Measurements from ENCODE around the gene HNRNPAB. TPM values are rescaled to one million over a fixed set of nuclear protein-coding genes. Genes with fewer than 3 reads are reported as not detected.

HNRNPAB gene
- total RNA-seq, 1 donor from 2014 or later, result 199 TPM

DNA sequence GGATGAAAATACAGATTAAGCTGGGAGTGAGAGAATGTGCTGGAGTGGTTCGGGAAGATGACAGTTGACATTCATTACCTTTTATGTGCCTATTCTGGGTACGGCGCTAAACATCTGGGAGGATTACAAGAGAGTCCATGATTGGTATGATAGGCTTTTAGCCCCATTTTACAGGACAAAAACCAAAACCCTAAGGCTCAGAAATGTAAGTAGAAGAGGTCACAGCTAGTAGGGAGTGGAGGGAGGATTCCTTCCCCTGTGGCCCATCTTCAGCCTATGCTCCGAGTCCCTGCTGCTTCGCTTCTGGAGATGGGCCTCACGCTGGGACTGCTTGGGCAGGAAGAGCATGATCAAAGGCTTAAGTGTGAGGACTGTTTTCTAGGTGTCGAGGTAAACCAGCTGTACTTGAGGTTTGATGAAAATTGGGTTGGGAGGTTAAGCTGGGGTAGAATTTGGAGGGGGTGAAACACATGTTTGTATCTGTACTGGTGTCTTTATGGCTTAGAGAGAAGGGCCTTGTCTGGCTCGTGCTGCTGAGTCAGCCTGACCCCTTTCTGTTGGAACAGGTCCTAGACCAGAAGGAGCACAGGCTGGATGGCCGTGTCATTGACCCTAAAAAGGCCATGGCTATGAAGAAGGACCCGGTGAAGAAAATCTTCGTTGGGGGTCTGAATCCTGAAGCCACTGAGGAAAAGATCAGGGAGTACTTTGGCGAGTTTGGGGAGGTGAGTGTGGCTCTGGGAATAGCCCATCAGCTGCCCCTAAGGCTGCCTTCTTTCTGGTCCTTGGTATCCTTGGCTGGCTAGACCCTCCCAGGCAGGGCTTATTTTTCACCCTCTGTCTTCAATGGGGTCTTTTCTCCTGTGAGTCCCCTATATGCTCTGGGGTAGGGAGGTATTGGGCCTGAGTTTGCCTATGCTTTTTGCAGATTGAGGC, 2.1 kb downstream of the HNRNPAB start:
- DNase-seq (ENCODE audit: low read depth), result no peak
- peak overlapping the region; percentile 72 for H3K27ac ChIP-seq (ENCODE audit: low read depth, low read length)
- H4K20me1 ChIP-seq (ENCODE audit: insufficient read depth, low read length), result peaks cover 63% of the 10 kb centered on the region
- H3K4me3 Mint-ChIP-seq (ENCODE audit: unreplicated experiment), result peak overlapping the region; percentile 85
- no peak overlapping the region for H2AFZ ChIP-seq (ENCODE audit: low read depth, low read length)
- H3K4me2 ChIP-seq (ENCODE audit: low read length), result peak overlapping the region; percentile 98
- peaks cover 54% of the 10 kb centered on the region for H3K36me3 ChIP-seq (ENCODE audit: insufficient read depth, low read length)
- H3K4me3 ChIP-seq (ENCODE audit: insufficient read depth, low read depth, low read length), result peak overlapping the region; percentile 100
- no peaks in the 10 kb centered on the region for H3K9me3 ChIP-seq (ENCODE audit: insufficient read depth, low read depth, low read length)
- H3K27ac Mint-ChIP-seq (ENCODE audit: unreplicated experiment), result peak overlapping the region; percentile 8
- H3K79me2 ChIP-seq (ENCODE audit: insufficient read depth, low read length), result peaks cover 70% of the 10 kb centered on the region
- peaks cover 27% of the 10 kb centered on the region for H3K4me1 Mint-ChIP-seq (ENCODE audit: low read depth, unreplicated experiment)
- H3K9ac ChIP-seq (ENCODE audit: low read length), result peak overlapping the region; percentile 90
- TF ChIP-seq CTCF (IDR thresholded peaks at IDR 0.05; ENCODE audit: insufficient read depth, low read depth, low read length) (no peak), EZH2 (IDR thresholded peaks at IDR 0.05; ENCODE audit: insufficient read depth, low read length) (no peak)
- no peak for FAIRE-seq
- H3K9me3 Mint-ChIP-seq (ENCODE audit: unreplicated experiment), result peaks cover 2% of the 10 kb centered on the region
- no peaks in the 10 kb centered on the region for H3K27me3 ChIP-seq (ENCODE audit: insufficient read depth, low read length)
- H3K36me3 Mint-ChIP-seq (ENCODE audit: low read depth, unreplicated experiment), result peaks cover 29% of the 10 kb centered on the region
- peaks cover 28% of the 10 kb centered on the region for H3K4me1 ChIP-seq (ENCODE audit: insufficient read depth, low read length)
- no peaks in the 10 kb centered on the region for H3K27me3 Mint-ChIP-seq (ENCODE audit: low read depth, unreplicated experiment)

GRCh38 chr5:178207183-178207916, 3.0 kb downstream of the HNRNPAB start:
- H3K36me3 ChIP-seq (ENCODE audit: insufficient read depth, low read length), result peaks cover 64% of the 10 kb centered on the region
- DNase-seq (ENCODE audit: low read depth) (peak; percentile 73), FAIRE-seq (no peak)
- peaks cover 20% of the 10 kb centered on the region for H3K4me1 Mint-ChIP-seq (ENCODE audit: low read depth, unreplicated experiment)
- H3K27ac ChIP-seq (ENCODE audit: low read depth, low read length), result no peak overlapping the region
- H3K4me2 ChIP-seq (ENCODE audit: low read length), result peak overlapping the region; percentile 98
- H3K27ac Mint-ChIP-seq (ENCODE audit: unreplicated experiment), result no peak overlapping the region
- no peaks in the 10 kb centered on the region for H3K27me3 ChIP-seq (ENCODE audit: insufficient read depth, low read length)
- peaks cover 2% of the 10 kb centered on the region for H3K9me3 Mint-ChIP-seq (ENCODE audit: unreplicated experiment)
- H4K20me1 ChIP-seq (ENCODE audit: insufficient read depth, low read length), result peaks cover 72% of the 10 kb centered on the region
- H3K27me3 Mint-ChIP-seq (ENCODE audit: low read depth, unreplicated experiment), result no peaks in the 10 kb centered on the region
- peak overlapping the region; percentile 90 for H3K9ac ChIP-seq (ENCODE audit: low read length)
- H3K4me3 ChIP-seq (ENCODE audit: insufficient read depth, low read depth, low read length), result peak overlapping the region; percentile 100
- H3K9me3 ChIP-seq (ENCODE audit: insufficient read depth, low read depth, low read length), result no peaks in the 10 kb centered on the region
- TF ChIP-seq CTCF (IDR thresholded peaks at IDR 0.05; ENCODE audit: insufficient read depth, low read depth, low read length) (no peak), EZH2 (IDR thresholded peaks at IDR 0.05; ENCODE audit: insufficient read depth, low read length) (no peak)
- peaks cover 24% of the 10 kb centered on the region for H3K4me1 ChIP-seq (ENCODE audit: insufficient read depth, low read length)
- no peak overlapping the region for H2AFZ ChIP-seq (ENCODE audit: low read depth, low read length)
- peaks cover 75% of the 10 kb centered on the region for H3K79me2 ChIP-seq (ENCODE audit: insufficient read depth, low read length)
- H3K36me3 Mint-ChIP-seq (ENCODE audit: low read depth, unreplicated experiment), result peaks cover 31% of the 10 kb centered on the region
- peak overlapping the region; percentile 85 for H3K4me3 Mint-ChIP-seq (ENCODE audit: unreplicated experiment)
